Globus pallidus (tissue), 1 donor: ENCODE measurements around the gene ACTL10.
"Not testable (repeated sequence)": the region's sequence is repeated elsewhere in the genome, so short reads cannot be mapped to it uniquely, and the experiment has no call there.

Source experiments
- DNase-seq: peaks from one replicate; pipeline ENCODE4 v3.0.0-alpha.2; 2015; ENCODE audit warnings: low spot score

The ACTL10 gene

DNA sequence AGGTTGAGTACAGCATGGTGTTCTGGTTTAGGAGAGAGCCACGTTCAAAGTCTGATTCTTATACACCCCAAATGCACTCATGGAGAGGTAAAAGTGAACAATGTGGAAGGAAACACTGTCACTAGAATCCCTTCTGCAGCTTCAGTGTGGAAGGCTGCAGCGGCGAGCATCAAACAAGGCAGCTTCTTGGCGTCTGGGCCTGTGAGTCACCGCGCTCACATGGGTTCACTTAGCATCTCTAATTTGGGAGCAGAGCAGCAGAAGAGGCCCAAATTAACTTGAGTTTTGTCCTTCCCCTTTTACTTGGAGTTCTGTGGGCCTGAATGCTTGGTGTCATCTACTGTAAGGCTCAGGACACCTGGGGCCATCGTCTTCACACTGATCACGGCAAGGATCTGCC, 30.4 kb downstream of the ACTL10 start:
- DNase-seq: peak; percentile 67

DNA sequence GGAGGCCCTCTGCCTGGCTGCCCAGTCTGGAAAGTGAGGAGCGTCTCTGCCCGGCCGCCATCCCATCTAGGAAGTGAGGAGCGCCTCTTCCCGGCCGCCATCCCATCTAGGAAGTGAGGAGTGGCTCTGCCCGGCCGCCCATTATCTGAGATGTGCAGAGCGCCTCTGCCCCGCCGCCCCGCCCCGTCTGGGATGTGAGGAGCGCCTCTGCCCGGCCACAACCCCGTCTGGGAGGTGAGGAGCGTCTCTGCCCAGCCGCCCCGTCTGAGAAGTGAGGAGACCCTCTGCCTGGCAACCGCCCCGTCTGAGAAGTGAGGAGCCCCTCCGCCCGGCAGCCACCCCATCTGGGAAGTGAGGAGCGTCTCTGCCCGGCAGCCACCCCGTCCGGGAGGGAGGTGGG, 32.2 kb downstream of the ACTL10 start:
- DNase-seq: not testable (repeated sequence)

- not testable (repeated sequence) for DNase-seq
Measured at GRCh38 chr20:33700696-33701441, 34.1 kb downstream of the ACTL10 start.

DNA sequence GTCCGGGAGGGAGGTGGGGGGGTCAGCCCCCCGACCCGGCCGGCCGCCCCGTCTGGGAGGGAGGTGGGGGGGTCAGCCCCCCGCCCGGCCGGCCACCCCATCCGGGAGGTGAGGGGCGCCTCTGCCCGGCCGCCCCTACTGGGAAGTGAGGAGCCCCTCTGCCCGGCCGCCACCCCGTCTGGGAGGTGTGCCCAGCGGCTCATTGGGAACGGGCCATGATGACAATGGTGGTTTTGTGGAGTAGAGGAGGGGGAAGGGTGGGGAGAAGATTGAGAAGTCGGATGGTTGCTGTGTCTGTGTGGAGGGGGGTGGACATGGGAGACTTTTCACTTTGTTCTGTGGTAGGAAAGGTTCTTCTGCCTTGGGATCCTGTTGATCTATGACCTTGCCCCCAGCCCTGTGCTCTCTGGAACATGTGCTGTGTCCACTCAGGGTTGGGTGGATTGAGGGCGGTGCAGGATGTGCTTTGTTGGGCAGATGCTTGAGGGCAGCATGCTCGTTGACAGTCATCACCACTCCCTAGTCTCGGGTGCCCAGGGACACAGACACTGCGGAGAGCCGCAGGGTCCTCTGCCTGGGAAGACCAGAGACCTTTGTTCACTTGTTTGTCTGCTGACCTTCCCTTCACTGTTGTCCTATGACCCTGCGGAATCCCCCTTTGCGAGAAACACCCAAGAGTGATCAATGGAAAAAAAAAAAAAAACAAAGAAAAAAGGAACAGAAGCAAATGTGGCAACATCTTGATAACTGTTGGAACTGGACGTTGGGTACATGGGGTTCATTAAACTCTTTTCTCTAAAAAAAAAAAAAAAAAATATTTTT, 35.1 kb downstream of the ACTL10 start:
- DNase-seq: no peak

DNA sequence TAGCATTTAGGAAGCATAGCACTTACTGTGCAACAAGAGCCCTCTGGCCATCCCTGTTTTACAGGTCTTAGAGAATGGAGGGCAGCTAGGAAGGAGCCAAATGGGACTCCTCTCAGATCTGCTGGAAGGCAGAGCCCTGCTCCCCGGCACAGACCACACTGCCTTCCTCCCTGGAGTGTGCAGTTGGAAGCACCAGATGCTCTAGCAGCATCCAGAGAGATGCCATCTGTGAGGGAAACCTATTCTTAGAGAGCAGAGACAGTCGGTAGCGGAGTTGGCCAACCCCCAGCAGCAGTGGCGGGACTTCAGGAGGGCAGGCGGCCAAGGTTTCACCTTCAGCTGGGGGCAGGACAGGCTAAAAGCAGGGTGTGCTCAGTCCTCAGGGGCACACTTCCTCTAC, 36.1 kb downstream of the ACTL10 start:
- no peak for DNase-seq

GRCh38 chr20:33703498-33704137, 36.9 kb downstream of the ACTL10 start:
- DNase-seq: no peak

DNA sequence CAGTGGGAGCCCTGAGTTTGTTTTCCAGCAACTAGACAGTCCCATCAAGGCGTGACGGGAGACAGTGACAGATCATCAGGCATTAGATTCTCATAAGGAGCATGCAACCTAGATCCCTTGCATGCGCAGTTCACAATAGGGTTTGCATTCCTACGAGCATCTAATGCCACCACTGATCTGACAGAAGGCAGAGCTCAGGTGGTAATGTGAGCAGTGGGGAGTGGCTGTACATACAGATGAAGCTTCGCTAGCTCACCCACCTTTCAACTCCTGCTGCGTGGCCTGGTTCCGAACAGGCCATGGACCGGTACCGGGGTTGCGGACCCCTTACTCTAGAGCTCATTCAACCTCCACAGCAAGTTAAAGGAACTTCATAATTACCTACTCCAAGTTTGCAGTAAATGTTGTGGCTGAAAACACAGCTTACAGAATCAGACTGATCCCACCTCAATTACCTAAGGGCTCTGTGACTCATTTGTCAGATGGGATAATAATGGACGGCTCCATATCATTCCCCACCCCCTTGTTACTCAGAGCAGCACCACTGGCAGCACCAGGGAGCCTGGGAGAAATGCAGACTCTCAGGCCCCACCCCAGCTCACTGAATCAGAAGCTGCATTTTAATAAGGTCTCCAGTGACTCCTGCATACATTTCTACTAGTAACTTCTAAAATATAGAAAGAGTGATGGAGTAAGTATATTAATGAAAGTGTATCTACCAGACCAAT, 37.6 kb downstream of the ACTL10 start:
- DNase-seq: no peak

DNA sequence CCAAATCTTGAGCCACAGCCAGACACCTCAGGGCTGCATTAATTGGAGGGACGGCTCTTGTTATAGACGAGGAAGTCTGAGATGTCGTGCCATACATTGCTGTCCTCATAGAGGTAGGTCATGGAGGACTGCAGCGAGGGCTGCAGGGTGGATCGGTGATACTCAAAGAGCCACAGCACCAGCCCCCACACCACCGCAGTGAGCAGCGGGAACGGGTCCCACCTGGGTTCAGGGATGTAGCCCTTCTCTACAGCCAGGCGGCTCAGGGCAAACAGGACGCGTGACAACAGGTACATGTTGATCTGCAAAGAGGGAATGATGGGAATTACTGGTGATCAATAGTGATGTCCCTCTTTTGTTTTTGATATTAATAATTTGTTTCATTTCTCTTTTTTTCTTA, 40.9 kb downstream of the ACTL10 start:
- no peak for DNase-seq

DNA sequence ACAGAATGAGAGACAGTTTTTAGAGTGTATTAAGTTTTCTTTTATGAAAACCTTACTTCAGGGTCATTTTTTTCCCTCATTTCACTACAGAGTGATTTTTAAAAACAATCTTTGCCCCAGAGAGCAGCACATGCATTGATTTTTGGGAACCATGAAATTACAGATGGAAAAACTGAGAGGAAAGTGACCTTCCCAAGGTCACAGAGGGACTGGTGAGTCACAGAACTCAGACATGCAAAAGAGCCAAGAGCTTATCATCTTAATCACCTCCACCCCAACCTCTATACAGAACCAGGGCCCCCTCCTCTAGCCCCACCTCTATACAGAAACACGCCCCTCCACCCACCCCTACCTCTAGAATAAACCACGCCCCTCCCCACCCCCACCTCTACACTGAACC, 42.7 kb downstream of the ACTL10 start:
- no peak for DNase-seq

DNA sequence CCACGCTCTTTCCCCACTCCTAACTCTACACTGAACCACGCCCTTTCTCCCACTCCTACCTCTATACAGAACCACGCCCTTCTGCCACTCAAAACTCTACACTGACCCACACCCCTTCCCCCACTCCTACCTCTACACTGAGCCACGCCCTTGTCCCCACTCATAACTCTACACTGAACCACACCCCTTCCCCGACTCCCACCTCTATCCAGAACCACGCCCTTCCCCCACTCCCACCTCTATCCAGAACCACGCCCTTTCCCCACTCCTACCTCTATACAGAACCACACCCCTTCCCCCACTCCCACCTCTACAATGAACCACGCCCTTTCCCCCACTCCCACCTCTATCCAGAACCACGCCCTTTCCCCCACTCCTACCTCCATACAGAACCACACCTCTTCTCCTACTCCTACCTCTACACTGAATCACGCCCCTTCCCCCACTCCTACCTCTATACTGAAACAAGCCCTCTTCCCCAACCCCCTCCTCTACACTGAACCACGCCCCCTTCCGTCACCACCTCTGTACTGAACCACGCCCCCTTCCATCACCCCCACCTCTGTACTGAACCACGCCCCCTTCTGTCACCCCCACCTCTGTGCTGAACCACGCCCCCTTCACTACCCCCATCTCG, 43.3 kb downstream of the ACTL10 start:
- DNase-seq: no peak

DNA sequence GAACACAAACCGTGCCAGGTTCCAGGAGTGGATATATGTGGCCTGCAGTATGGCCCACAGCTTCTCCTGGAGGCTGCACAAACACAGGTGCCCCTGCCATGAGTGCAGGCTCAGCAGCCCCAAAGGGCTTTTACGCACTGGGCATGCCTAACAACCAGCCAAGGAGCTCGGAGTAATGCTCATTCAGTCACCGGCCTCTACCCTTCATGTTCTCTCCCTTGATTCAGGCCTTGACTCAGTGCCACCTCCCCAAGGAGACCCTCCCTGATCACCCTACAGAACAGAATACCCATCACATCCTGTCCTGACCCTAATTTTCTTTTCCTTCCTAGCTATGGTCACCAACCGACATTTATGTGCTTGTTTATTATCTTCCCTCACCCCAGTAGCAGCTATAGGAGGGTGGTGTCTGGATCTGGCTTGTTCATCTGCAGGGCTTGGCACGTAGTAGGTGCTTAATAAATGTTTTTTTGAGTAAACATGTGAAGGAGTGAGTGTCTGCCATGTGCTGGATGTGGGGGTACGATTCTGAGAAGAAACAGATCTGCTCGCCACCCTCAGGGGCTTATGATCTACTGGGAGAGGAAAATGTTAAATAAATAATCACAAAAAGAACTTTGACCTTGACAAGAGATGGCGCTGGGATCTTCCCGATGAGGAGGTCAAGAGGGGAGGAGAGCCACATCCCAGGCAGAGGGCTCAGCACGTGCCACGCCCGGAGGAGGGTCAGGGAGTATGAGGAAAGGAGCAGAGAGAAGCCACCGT, 44.1 kb downstream of the ACTL10 start:
- no peak for DNase-seq

- DNase-seq: no peak
Measured at GRCh38 chr20:33711446-33711738, 44.6 kb downstream of the ACTL10 start.

DNA sequence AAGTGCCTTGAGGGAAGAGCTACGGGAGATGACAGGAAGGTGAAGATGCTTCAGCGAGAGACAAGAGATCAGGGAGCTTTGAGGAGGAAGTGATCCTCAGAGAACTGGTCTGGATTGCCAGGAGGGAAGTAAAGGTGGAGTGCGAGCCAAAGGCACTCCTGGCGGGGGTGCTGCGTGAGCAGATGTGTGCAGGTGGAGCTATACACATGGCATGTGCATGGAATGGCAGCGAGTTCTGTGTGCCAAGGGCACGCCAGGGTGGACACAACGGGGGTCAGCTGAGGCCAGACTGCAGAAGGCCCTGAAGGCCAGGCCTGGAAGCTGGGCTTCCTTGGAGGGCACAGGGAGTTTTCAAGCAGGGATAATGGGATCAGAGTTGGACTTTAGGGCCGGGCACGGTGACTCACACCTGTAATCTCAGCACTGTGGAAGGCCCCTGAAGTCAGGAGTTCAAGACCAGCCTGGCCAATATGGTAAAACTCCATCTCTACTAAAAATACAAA, 47.2 kb downstream of the ACTL10 start:
- no peak for DNase-seq

DNA sequence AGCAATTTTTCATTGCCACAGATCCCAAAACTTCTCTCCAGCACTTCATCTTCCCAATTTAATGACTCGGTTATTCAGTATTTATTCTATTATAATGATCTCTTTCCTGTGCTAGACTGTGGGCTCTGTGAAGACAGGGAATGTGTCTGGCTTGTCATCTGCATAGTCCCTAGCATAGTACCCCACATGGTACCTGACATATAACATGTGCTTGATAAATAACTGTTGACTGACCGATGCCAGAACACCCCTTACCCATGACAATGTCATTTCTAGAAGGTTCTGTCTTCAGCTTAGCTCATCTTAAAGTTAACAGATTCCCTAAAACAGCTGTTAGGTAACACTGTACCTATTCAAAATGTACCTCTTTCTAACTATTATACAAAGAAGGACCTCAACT, 49.8 kb downstream of the ACTL10 start:
- DNase-seq: no peak
